Mononuclear cell (primary cell): ENCODE results near the gene GLP1R. TPM values are rescaled to one million over a fixed set of nuclear protein-coding genes. Genes with fewer than 3 reads are reported as not detected.
"Not testable (repeated sequence)": the region's sequence is repeated elsewhere in the genome, so short reads cannot be mapped to it uniquely, and the experiment has no call there.

Experiments
- H3K27me3 ChIP-seq: 2 replicates; pipeline ENCODE4 v1.6.0; 2011; ENCODE audit warnings: low read length, control low read depth; ENCODE audit not compliant: insufficient read depth
- H3K4me1 ChIP-seq: 2 replicates; pipeline ENCODE4 v1.5.1; 2011; ENCODE audit warnings: mild to moderate bottlenecking, low read length, control low read depth; ENCODE audit not compliant: insufficient read depth
- H3K4me3 ChIP-seq: 2 replicates; pipeline ENCODE4 v1.5.1; 2011; ENCODE audit warnings: mild to moderate bottlenecking, low read length, moderate library complexity
- H3K9me3 ChIP-seq: 2 replicates; pipeline ENCODE4 v1.5.1; 2011; ENCODE audit warnings: low read depth, mild to moderate bottlenecking, control low read depth, low read length
- total RNA-seq: library from RNA; depleted of rRNA; stranded (reverse); fragments of >200 nt; gene quantifications from one replicate; pipeline ENCODE4 v1.2.3, GENCODE V29; 2012

GLP1R gene
- total RNA-seq, 1 donor = 0.10 TPM

- Histone ChIP-seq H3K4me1 (no peaks in the 10 kb centered on the region), H3K4me3 (no peak overlapping the region), H3K9me3 (no peaks in the 10 kb centered on the region), H3K27me3 (no peaks in the 10 kb centered on the region)
Observed at GRCh38 chr6:39104528-39104927, 55.9 kb downstream of the GLP1R start.

GRCh38 chr6:39107034-39107433 lies 58.5 kb downstream of the GLP1R start:
- Histone ChIP-seq H3K9me3 (no peaks in the 10 kb centered on the region), H3K27me3 (no peaks in the 10 kb centered on the region), H3K4me3 (no peak overlapping the region), H3K4me1 (no peaks in the 10 kb centered on the region)

- Histone ChIP-seq H3K27me3 (no peaks in the 10 kb centered on the region), H3K4me3 (no peak overlapping the region), H3K4me1 (no peaks in the 10 kb centered on the region), H3K9me3 (no peaks in the 10 kb centered on the region)
Observed at GRCh38 chr6:39107641-39108040, 59.1 kb downstream of the GLP1R start.

GRCh38 chr6:39108041-39108839 lies 59.7 kb downstream of the GLP1R start:
- no peak overlapping the region for H3K4me3 ChIP-seq
- H3K9me3 ChIP-seq = no peaks in the 10 kb centered on the region
- H3K27me3 ChIP-seq = no peaks in the 10 kb centered on the region
- H3K4me1 ChIP-seq = no peaks in the 10 kb centered on the region

GRCh38 chr6:39111280-39111679 lies 62.7 kb downstream of the GLP1R start:
- H3K9me3 ChIP-seq = no peaks in the 10 kb centered on the region
- no peaks in the 10 kb centered on the region for H3K27me3 ChIP-seq
- H3K4me3 ChIP-seq = no peak overlapping the region
- peaks cover 15% of the 10 kb centered on the region for H3K4me1 ChIP-seq

- Histone ChIP-seq H3K9me3 (no peaks in the 10 kb centered on the region), H3K4me1 (peaks cover 15% of the 10 kb centered on the region), H3K27me3 (no peaks in the 10 kb centered on the region), H3K4me3 (no peak overlapping the region)
Observed at GRCh38 chr6:39113788-39114187, 65.2 kb downstream of the GLP1R start.

GRCh38 chr6:39114388-39114703 lies 65.8 kb downstream of the GLP1R start:
- peak overlapping the region; percentile 71 for H3K4me3 ChIP-seq
- H3K9me3 ChIP-seq = no peaks in the 10 kb centered on the region
- no peaks in the 10 kb centered on the region for H3K27me3 ChIP-seq
- H3K4me1 ChIP-seq = peaks cover 15% of the 10 kb centered on the region

- peak within 1 kb of the TSS; percentile 71 for H3K4me3 ChIP-seq
- no peaks in the 10 kb centered on the region for H3K27me3 ChIP-seq
- H3K9me3 ChIP-seq = no peaks in the 10 kb centered on the region
- peaks cover 15% of the 10 kb centered on the region for H3K4me1 ChIP-seq
Observed at GRCh38 chr6:39114704-39115599, 66.4 kb downstream of the GLP1R start, which contains the start of gene SAYSD1. TSS of gene SAYSD1 (minus strand) at chr6:39115186. CDS start at chr6:39115089, 97 bp downstream.

GRCh38 chr6:39118921-39119320 lies 70.3 kb downstream of the GLP1R start:
- no peak overlapping the region for H3K4me3 ChIP-seq
- H3K27me3 ChIP-seq = peaks cover 2% of the 10 kb centered on the region
- peaks cover 12% of the 10 kb centered on the region for H3K4me1 ChIP-seq

GRCh38 chr6:39124114-39124513 lies 75.5 kb downstream of the GLP1R start:
- Histone ChIP-seq H3K4me1 (no peaks in the 10 kb centered on the region), H3K4me3 (no peak overlapping the region), H3K9me3 (no peaks in the 10 kb centered on the region), H3K27me3 (peaks cover 3% of the 10 kb centered on the region)

More at GRCh38 chr6:39118921-39119320, 70.3 kb downstream of the GLP1R start:
- no peaks in the 10 kb centered on the region for H3K9me3 ChIP-seq

GRCh38 chr6:39128106-39128505 lies 79.5 kb downstream of the GLP1R start:
- Histone ChIP-seq H3K9me3 (no peaks in the 10 kb centered on the region), H3K27me3 (peaks cover 3% of the 10 kb centered on the region), H3K4me3 (no peak overlapping the region), H3K4me1 (no peaks in the 10 kb centered on the region)

- no peak overlapping the region for H3K4me3 ChIP-seq
- H3K4me1 ChIP-seq = no peaks in the 10 kb centered on the region
- no peaks in the 10 kb centered on the region for H3K9me3 ChIP-seq
- peaks cover 3% of the 10 kb centered on the region for H3K27me3 ChIP-seq
Observed at GRCh38 chr6:39128832-39129231, 80.3 kb downstream of the GLP1R start.

- Histone ChIP-seq H3K4me3 (no peak overlapping the region), H3K27me3 (no peaks in the 10 kb centered on the region), H3K9me3 (no peaks in the 10 kb centered on the region), H3K4me1 (no peaks in the 10 kb centered on the region)
Observed at GRCh38 chr6:39130691-39131090, 82.1 kb downstream of the GLP1R start.

- H3K4me1 ChIP-seq, H3K4me3 ChIP-seq, H3K9me3 ChIP-seq, H3K27me3 ChIP-seq: not testable (repeated sequence)
Observed at GRCh38 chr6:39134761-39135160, 86.2 kb downstream of the GLP1R start.

- not testable (repeated sequence) for H3K4me1 ChIP-seq, H3K9me3 ChIP-seq, H3K4me3 ChIP-seq, H3K27me3 ChIP-seq
Observed at GRCh38 chr6:39136207-39136606, 87.6 kb downstream of the GLP1R start.
